ENCODE measurements around the gene LRP8.

Gene LRP8

GRCh38 chr1:53296117-53296749 is 31.6 kb downstream of the LRP8 start:
- Histone ChIP-seq H3K4me1 (ENCODE audit: control insufficient read depth in 1 of 2, insufficient read depth in 2 of 2, low read length in 2 of 2) (no peaks in the 10 kb centered on the region), H3K18ac (ENCODE audit: low read length) (no peak overlapping the region), H3K4ac (ENCODE audit: low read depth, low read length) (no peak overlapping the region), H3K79me1 (ENCODE audit: low read length) (no peaks in the 10 kb centered on the region), H2BK12ac (ENCODE audit: low read length) (no peak overlapping the region), H2BK120ac (ENCODE audit: insufficient read depth, low read length, poor library complexity) (no peak overlapping the region), H2AK5ac (ENCODE audit: low read length) (no peak overlapping the region), H3K4me3 (ENCODE audit: low read depth, low read length) (no peak overlapping the region), H3K14ac (ENCODE audit: low read length) (no peak overlapping the region), H3K9me3 (ENCODE audit: insufficient read depth, low read depth, low read length) (peaks cover 2% of the 10 kb centered on the region), H4K8ac (ENCODE audit: low read depth, low read length) (no peak overlapping the region), H3K36me3 (ENCODE audit: control insufficient read depth in 1 of 2, insufficient read depth in 2 of 2, low read length in 2 of 2) (no peaks in the 10 kb centered on the region), H2BK5ac (ENCODE audit: low read depth, low read length, poor library complexity) (no peak overlapping the region), H3K23ac (ENCODE audit: low read length) (no peak overlapping the region), H3K9ac (ENCODE audit: low read length) (no peak overlapping the region), H4K12ac (ENCODE audit: low read depth, low read length) (no peak overlapping the region), H3K27me3 (ENCODE audit: insufficient read depth, low read length) (no peaks in the 10 kb centered on the region), H4K91ac (ENCODE audit: low read depth, low read length) (no peak overlapping the region), H3K4me2 (ENCODE audit: low read length) (no peak overlapping the region), H3K79me2 (ENCODE audit: control insufficient read depth, insufficient read depth, low read length, poor library complexity) (no peaks in the 10 kb centered on the region), H3K27ac (ENCODE audit: low read depth, low read length) (no peak overlapping the region), H2AFZ (ENCODE audit: insufficient read depth, low read length, poor library complexity) (no peak overlapping the region)
- WGBS (ENCODE audit: extremely low coverage, insufficient coverage, insufficient read length), result no CpG with 5 or more reads among the region's 12 CpGs
- no peak for DNase-seq

DNA sequence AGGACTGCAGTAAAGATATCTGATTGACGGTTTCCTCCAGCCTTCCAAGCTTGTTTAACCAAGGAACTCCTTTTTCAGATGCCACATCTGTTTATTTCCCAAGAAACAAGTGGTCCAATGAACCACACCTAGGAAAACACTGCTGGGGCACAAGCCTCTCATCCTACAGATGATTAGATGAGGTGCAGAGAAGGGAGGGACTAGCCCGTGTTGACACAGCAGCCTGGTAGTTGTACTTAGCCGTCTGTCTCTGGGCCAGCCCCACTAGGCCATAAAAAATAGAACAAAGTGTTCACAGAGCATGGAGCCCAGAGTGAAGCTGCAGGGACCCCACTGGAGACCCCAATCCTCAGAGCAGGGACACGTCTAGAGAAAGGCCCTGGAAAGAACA is 32.1 kb downstream of the LRP8 start:
- no peak overlapping the region for H3K9ac ChIP-seq (ENCODE audit: low read length)
- no peak for DNase-seq
- WGBS (ENCODE audit: extremely low coverage, insufficient coverage, insufficient read length), result no CpG with 5 or more reads among the region's 4 CpGs

GRCh38 chr1:53295295-53295694 is 32.6 kb downstream of the LRP8 start:
- no peak overlapping the region for H2BK120ac ChIP-seq (ENCODE audit: insufficient read depth, low read length, poor library complexity)
- peaks cover 2% of the 10 kb centered on the region for H3K9me3 ChIP-seq (ENCODE audit: insufficient read depth, low read depth, low read length)
- H3K18ac ChIP-seq (ENCODE audit: low read length), result no peak overlapping the region
- no peak overlapping the region for H3K4me2 ChIP-seq (ENCODE audit: low read length)
- no peak overlapping the region for H3K23ac ChIP-seq (ENCODE audit: low read length)
- H4K91ac ChIP-seq (ENCODE audit: low read depth, low read length), result no peak overlapping the region
- no peak overlapping the region for H2AFZ ChIP-seq (ENCODE audit: insufficient read depth, low read length, poor library complexity)
- WGBS (ENCODE audit: extremely low coverage, insufficient coverage, insufficient read length), result no CpG with 5 or more reads among the region's 3 CpGs
- H3K27ac ChIP-seq (ENCODE audit: low read depth, low read length), result no peak overlapping the region
- no peak overlapping the region for H4K12ac ChIP-seq (ENCODE audit: low read depth, low read length)
- H2AK5ac ChIP-seq (ENCODE audit: low read length), result no peak overlapping the region
- H3K27me3 ChIP-seq (ENCODE audit: insufficient read depth, low read length), result no peaks in the 10 kb centered on the region
- H3K36me3 ChIP-seq (ENCODE audit: control insufficient read depth in 1 of 2, insufficient read depth in 2 of 2, low read length in 2 of 2), result no peaks in the 10 kb centered on the region
- H3K4me1 ChIP-seq (ENCODE audit: control insufficient read depth in 1 of 2, insufficient read depth in 2 of 2, low read length in 2 of 2), result no peaks in the 10 kb centered on the region
- no peaks in the 10 kb centered on the region for H3K79me2 ChIP-seq (ENCODE audit: control insufficient read depth, insufficient read depth, low read length, poor library complexity)
- H2BK5ac ChIP-seq (ENCODE audit: low read depth, low read length, poor library complexity), result no peak overlapping the region
- no peak overlapping the region for H3K4ac ChIP-seq (ENCODE audit: low read depth, low read length)
- no peak overlapping the region for H2BK12ac ChIP-seq (ENCODE audit: low read length)
- H3K9ac ChIP-seq (ENCODE audit: low read length), result no peak overlapping the region
- no peak overlapping the region for H3K14ac ChIP-seq (ENCODE audit: low read length)
- H3K79me1 ChIP-seq (ENCODE audit: low read length), result no peaks in the 10 kb centered on the region
- no peak for DNase-seq
- no peak overlapping the region for H3K4me3 ChIP-seq (ENCODE audit: low read depth, low read length)
- H4K8ac ChIP-seq (ENCODE audit: low read depth, low read length), result no peak overlapping the region

More for the DNA sequence above, 32.1 kb downstream of the LRP8 start:
- Histone ChIP-seq H3K18ac (ENCODE audit: low read length) (no peak overlapping the region), H2BK120ac (ENCODE audit: insufficient read depth, low read length, poor library complexity) (no peak overlapping the region), H4K91ac (ENCODE audit: low read depth, low read length) (no peak overlapping the region), H2AFZ (ENCODE audit: insufficient read depth, low read length, poor library complexity) (no peak overlapping the region), H3K4me2 (ENCODE audit: low read length) (no peak overlapping the region), H3K79me2 (ENCODE audit: control insufficient read depth, insufficient read depth, low read length, poor library complexity) (no peaks in the 10 kb centered on the region), H3K27me3 (ENCODE audit: insufficient read depth, low read length) (no peaks in the 10 kb centered on the region), H3K4me1 (ENCODE audit: control insufficient read depth in 1 of 2, insufficient read depth in 2 of 2, low read length in 2 of 2) (no peaks in the 10 kb centered on the region), H2BK5ac (ENCODE audit: low read depth, low read length, poor library complexity) (no peak overlapping the region), H4K8ac (ENCODE audit: low read depth, low read length) (no peak overlapping the region), H2BK12ac (ENCODE audit: low read length) (no peak overlapping the region), H3K14ac (ENCODE audit: low read length) (no peak overlapping the region), H3K36me3 (ENCODE audit: control insufficient read depth in 1 of 2, insufficient read depth in 2 of 2, low read length in 2 of 2) (no peaks in the 10 kb centered on the region), H3K9me3 (ENCODE audit: insufficient read depth, low read depth, low read length) (peaks cover 2% of the 10 kb centered on the region), H3K4me3 (ENCODE audit: low read depth, low read length) (no peak overlapping the region), H3K23ac (ENCODE audit: low read length) (no peak overlapping the region), H3K79me1 (ENCODE audit: low read length) (no peaks in the 10 kb centered on the region), H4K12ac (ENCODE audit: low read depth, low read length) (no peak overlapping the region), H3K4ac (ENCODE audit: low read depth, low read length) (no peak overlapping the region), H2AK5ac (ENCODE audit: low read length) (no peak overlapping the region), H3K27ac (ENCODE audit: low read depth, low read length) (no peak overlapping the region)

DNA sequence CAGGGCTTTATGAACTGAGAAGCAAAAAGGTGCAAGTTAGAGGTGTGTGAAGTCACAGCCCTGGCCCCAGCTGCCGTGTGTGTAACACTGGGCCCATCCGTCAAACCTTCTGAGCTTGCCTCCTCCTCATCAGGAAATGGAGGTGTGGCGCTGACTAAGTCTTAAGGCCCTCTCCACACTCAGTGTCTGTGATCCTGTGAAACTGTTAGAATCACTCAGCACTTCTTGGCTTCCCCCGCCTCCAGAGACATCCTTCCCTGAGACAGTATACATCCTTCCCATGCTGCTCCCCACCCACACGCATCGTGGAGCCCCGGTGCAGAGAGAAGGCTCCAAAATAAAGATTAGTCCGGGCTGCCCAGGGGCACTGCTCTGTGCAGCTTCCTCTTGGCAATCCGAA is 33.3 kb downstream of the LRP8 start:
- H2BK12ac ChIP-seq (ENCODE audit: low read length), result no peak overlapping the region
- H3K18ac ChIP-seq (ENCODE audit: low read length), result no peak overlapping the region
- peaks cover 2% of the 10 kb centered on the region for H3K9me3 ChIP-seq (ENCODE audit: insufficient read depth, low read depth, low read length)
- no peaks in the 10 kb centered on the region for H3K79me2 ChIP-seq (ENCODE audit: control insufficient read depth, insufficient read depth, low read length, poor library complexity)
- no peaks in the 10 kb centered on the region for H3K79me1 ChIP-seq (ENCODE audit: low read length)
- H4K91ac ChIP-seq (ENCODE audit: low read depth, low read length), result no peak overlapping the region
- no peak overlapping the region for H2BK5ac ChIP-seq (ENCODE audit: low read depth, low read length, poor library complexity)
- no peaks in the 10 kb centered on the region for H3K27me3 ChIP-seq (ENCODE audit: insufficient read depth, low read length)
- H3K36me3 ChIP-seq (ENCODE audit: control insufficient read depth in 1 of 2, insufficient read depth in 2 of 2, low read length in 2 of 2), result no peaks in the 10 kb centered on the region
- no peak overlapping the region for H3K4ac ChIP-seq (ENCODE audit: low read depth, low read length)
- no peak overlapping the region for H3K4me2 ChIP-seq (ENCODE audit: low read length)
- H3K23ac ChIP-seq (ENCODE audit: low read length), result no peak overlapping the region
- no peak overlapping the region for H4K12ac ChIP-seq (ENCODE audit: low read depth, low read length)
- no peak overlapping the region for H4K8ac ChIP-seq (ENCODE audit: low read depth, low read length)
- H3K27ac ChIP-seq (ENCODE audit: low read depth, low read length), result no peak overlapping the region
- no peak overlapping the region for H3K4me3 ChIP-seq (ENCODE audit: low read depth, low read length)
- no peaks in the 10 kb centered on the region for H3K4me1 ChIP-seq (ENCODE audit: control insufficient read depth in 1 of 2, insufficient read depth in 2 of 2, low read length in 2 of 2)
- no peak overlapping the region for H2AK5ac ChIP-seq (ENCODE audit: low read length)
- no peak for DNase-seq
- H3K9ac ChIP-seq (ENCODE audit: low read length), result no peak overlapping the region
- no peak overlapping the region for H2AFZ ChIP-seq (ENCODE audit: insufficient read depth, low read length, poor library complexity)
- no peak overlapping the region for H2BK120ac ChIP-seq (ENCODE audit: insufficient read depth, low read length, poor library complexity)
- no CpG with 5 or more reads among the region's 9 CpGs for WGBS (ENCODE audit: extremely low coverage, insufficient coverage, insufficient read length)
- no peak overlapping the region for H3K14ac ChIP-seq (ENCODE audit: low read length)
